Measurements from ENCODE around the gene TRIM54. TPM values are rescaled to one million over a fixed set of nuclear protein-coding genes. Genes with fewer than 3 reads are reported as not detected.
"Not testable (repeated sequence)": the region's sequence is repeated elsewhere in the genome, so short reads cannot be mapped to it uniquely, and the experiment has no call there.

TRIM54 gene
- total and polyA plus RNA-seq, 2 of the 8 experiments (the other 6 are each of a cell fraction or from before 2014, with no cell fraction given) = 3.9 to 5.8 TPM

- WGBS, 2 experiments (ENCODE audit: extremely low coverage in 1 of 2, insufficient coverage in 1 of 2, insufficient read length in 1 of 2, insufficient replicate concordance in 2 of 2, low coverage in 1 of 2, low lambda C conversion rate in 2 of 2, missing lambda C conversion rate in 1 of 2) = 91% methylated on average over 5 of the region's 5 CpGs; no CpG with 5 or more reads in 1 of the 2 experiments
- H2BK15ac ChIP-seq (ENCODE audit: low read length); H3K9ac ChIP-seq (replicated peaks in 1 of 4; ENCODE audit: extremely low read depth in 1 of 4, low read depth in 3 of 4, low read length in 3 of 4); H3K27ac ChIP-seq (ENCODE audit: low read depth, low read length); H4K8ac ChIP-seq (ENCODE audit: extremely low read depth, insufficient read depth, low read length); H3K56ac ChIP-seq (replicated peaks; ENCODE audit: insufficient read length, low read depth, low read length); H2BK12ac ChIP-seq (ENCODE audit: low read depth, low read length); H4K5ac ChIP-seq (ENCODE audit: insufficient read length, low read depth, low read length); H3K23ac ChIP-seq (ENCODE audit: insufficient read length); H2AFZ ChIP-seq (ENCODE audit: low read length); H3K27me3 ChIP-seq (replicated peaks in 1 of 4; ENCODE audit: control insufficient read depth in 3 of 4, extremely low read depth in 1 of 4, insufficient read depth in 3 of 4, low read length in 3 of 4); H3K18ac ChIP-seq (ENCODE audit: extremely low read depth, low read length); DNase-seq (ENCODE audit: low read depth in 1 of 2, low spot score in 2 of 2); H3K23me2 ChIP-seq (ENCODE audit: low read depth, low read length); H3K14ac ChIP-seq (ENCODE audit: insufficient read length); H3K4me3 ChIP-seq (ENCODE audit: extremely low read depth in 1 of 4, insufficient read depth in 2 of 4, low read depth in 3 of 4, low read length in 4 of 4); FAIRE-seq; H3K4ac ChIP-seq (replicated peaks; ENCODE audit: insufficient read length, low read depth, low read length); H2BK20ac ChIP-seq (ENCODE audit: low read length); H3K36me3 ChIP-seq (ENCODE audit: control insufficient read depth in 2 of 4, insufficient read depth in 4 of 4, low read length in 3 of 4); H2AK5ac ChIP-seq (ENCODE audit: low read depth, low read length); H2BK5ac ChIP-seq (ENCODE audit: low read depth, low read length); H3K79me1 ChIP-seq (ENCODE audit: low read depth, low read length); H3K9me3 ChIP-seq (ENCODE audit: insufficient read depth in 2 of 2, low read depth in 1 of 2, low read length in 1 of 2); H2BK120ac ChIP-seq (replicated peaks; ENCODE audit: low read depth, low read length); H4K20me1 ChIP-seq (replicated peaks in 1 of 2; ENCODE audit: control insufficient read depth in 1 of 2, insufficient read depth in 2 of 2, low read length in 2 of 2); H4K91ac ChIP-seq (replicated peaks; ENCODE audit: insufficient read length, low read length): not testable (repeated sequence)
- Histone ChIP-seq H3K4me1 (replicated peaks in 1 of 4; ENCODE audit: control insufficient read depth in 3 of 4, insufficient read depth in 4 of 4, low read length in 3 of 4) (peaks cover 0 to 12% (median 4%) of the 10 kb centered on the region in 4 experiments; a peak in 4 of 7 replicates), H3K79me2 (ENCODE audit: control insufficient read depth in 1 of 2, insufficient read depth in 2 of 2, low read length in 2 of 2) (peaks cover 12 to 83% of the 10 kb centered on the region in 2 experiments; a peak in 3 of 4 replicates), H3K4me2 (ENCODE audit: insufficient read depth in 1 of 2, low read depth in 2 of 2, low read length in 2 of 2) (peak overlapping the region; percentile 31 to 62; a peak in 2 of 4 replicates)
- CTCF ChIA-PET (ENCODE audit: partially characterized antibody) = interaction anchor here (0.7 to 1.6 kb wide), 5 partner anchors 14 to 358 kb away, joined by 3 to 5 read pairs (median 4); partner anchors contain the start of genes EIF2B4 and SNX17
- POLR2A ChIA-PET (ENCODE audit: partially characterized antibody) = interaction anchor here (0.9 to 9.5 kb wide), 13 partner anchors 9 to 116 kb away, joined by 3 to 135 read pairs (median 4); partner anchors contain the start of genes EIF2B4, MPV17, NRBP1 and PPM1G
These were observed 71.1 kb downstream of the TRIM54 start for GRCh38 chr2:27353386-27353761.

Measured in H1 (cell line).